Fibroblast of the conjunctiva (primary cell): ENCODE data around the gene CYP11A1.

ENCODE experiments used
- DNase-seq: peaks from one replicate; pipeline ENCODE4 v3.0.0-alpha.2; 2010; ENCODE audit warnings: low read depth

CYP11A1 gene

GRCh38 chr15:74347757-74348250 lies 19.6 kb downstream of the CYP11A1 start:
- DNase-seq = no peak

GRCh38 chr15:74345051-74345450 lies 22.4 kb downstream of the CYP11A1 start:
- no peak for DNase-seq

GRCh38 chr15:74343797-74344127 lies 23.7 kb downstream of the CYP11A1 start:
- DNase-seq = no peak

DNA sequence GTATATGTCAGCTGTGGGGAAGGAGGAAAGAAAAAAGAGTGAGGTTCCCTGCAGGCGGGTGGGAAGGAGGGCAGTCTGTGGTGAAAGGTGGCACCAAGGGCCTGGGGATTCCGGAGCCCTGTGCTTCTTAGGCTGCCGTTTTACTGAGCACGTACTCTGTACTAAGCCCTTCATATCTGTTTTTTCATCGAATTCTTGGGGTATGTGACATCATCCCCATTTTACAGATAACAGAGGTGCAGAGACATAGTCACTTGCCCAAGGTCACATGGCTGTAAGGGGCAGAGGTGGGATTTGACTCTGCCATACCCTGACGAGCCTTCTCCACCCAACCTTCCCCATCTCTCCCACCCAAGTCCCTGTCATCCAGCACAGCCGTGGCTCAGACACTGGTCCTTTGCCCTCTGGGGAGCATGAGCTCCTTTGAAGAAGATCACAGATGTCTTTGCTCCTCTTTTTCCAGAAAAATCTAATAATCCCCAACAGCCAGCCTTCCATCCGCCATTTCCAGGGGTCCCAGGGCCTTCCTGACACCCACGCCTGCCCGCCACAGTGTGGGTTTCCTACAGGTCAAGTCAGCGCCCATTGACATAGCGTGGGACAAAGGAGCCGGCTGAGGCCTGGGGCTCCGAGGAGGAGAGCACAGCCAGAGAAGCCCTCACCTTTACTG lies 24.2 kb downstream of the CYP11A1 start:
- no peak for DNase-seq

GRCh38 chr15:74340150-74340549 lies 27.3 kb downstream of the CYP11A1 start:
- no peak for DNase-seq

DNA sequence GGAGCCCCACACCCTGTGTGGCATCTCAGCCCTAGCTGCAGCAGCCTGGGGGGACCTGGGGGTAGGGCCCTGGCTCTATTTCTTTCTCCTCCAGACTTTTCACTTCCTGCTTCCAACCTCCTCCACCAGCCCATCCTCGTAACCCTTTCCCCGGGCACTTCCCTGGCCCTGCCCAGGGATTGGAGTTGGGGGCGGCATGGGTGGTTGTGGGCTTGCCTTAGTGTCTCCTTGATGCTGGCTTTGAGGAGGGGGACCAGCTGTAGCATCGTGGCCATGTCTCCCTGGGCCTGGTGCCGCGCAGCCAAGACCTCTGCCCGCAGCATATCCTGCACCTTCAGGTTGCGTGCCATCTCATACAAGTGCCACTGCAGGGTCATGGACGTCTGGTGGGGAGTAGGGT lies 28.1 kb downstream of the CYP11A1 start:
- DNase-seq = no peak

DNA sequence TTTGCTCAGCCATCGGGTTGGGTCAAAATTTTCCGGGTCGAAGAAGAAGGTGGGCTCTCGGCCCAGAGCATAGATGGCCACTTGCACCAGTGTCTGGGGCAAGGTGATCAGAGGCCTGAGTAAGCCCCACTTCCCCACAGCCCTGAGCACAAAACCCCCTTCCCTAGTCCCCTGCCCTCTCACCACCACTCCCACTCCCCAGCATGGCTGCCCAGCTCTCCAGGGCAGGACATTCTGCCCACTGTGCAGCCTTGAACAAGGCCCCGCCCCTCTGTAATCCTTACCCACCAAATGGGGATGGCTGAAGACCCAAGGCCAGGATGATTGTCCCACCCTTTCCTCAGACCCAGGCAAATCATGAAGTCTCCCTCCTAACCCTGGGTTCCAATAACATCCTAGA lies 28.8 kb downstream of the CYP11A1 start:
- no peak for DNase-seq

- no peak for DNase-seq
These were observed 29.7 kb downstream of the CYP11A1 start for GRCh38 chr15:74337607-74338211.

DNA sequence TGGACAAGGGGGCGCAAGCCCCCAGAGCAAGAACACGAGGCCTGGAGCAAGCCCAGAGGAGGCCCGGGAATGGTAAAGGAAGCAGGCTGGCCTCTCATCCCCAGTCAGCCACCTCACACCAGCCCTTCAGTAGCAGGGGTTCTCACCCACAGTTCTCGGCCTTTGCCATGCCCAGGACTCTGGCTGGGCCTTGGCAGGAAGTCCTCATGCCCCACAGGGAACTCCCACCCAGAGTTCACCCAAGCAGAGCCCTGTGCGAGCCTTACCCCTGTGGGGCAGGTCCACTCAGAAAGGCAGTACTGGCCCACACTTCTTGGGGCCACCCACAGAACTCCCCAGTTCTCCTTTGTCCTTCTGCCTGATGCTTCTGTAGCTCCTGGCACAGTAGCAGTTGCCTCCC lies 30.3 kb downstream of the CYP11A1 start:
- DNase-seq = no peak

GRCh38 chr15:74336061-74337005 lies 31.1 kb downstream of the CYP11A1 start:
- DNase-seq = no peak

DNA sequence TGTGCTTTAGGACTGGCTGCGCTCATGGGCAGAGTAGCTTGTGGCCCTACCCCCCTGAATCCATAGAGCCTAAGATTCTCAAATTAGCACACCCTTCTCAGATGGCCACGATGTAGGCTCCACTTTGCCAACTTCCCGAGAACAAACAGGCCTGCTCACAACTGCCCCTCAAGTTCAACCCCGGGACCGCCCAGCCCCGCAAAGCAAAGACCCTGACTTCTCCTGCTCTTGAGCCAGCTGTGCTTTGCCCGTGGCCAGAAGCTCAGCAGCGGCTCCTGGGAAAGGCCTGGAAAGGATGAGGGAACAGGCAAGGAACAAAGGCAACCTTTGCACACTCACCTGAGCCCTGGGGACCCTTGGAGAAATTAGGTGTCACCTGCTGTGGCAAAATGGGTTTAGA lies 32.0 kb downstream of the CYP11A1 start:
- no peak for DNase-seq

GRCh38 chr15:74334127-74334526 lies 33.3 kb downstream of the CYP11A1 start:
- no peak for DNase-seq

- DNase-seq = no peak
These were observed 33.8 kb downstream of the CYP11A1 start for GRCh38 chr15:74333662-74334061.

DNA sequence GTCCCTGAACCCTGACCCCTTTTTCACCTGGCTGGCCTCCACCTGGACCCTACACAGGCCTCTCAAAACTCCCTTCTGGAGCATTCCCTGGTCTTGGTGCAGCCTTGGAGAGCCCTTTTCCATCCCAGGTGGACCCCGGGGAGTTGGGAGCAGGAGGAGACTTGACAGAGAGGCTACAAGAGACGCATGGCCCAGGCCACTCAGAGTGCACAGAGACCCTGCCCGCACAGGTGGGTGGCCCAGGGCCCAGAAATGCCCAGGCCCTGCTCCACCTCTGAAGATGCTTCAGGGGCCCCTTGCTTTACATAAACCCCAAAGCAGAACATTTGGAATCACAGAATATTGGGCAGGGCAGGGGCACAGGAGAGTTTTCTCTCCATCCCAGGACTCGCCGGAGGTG lies 34.4 kb downstream of the CYP11A1 start:
- no peak for DNase-seq

GRCh38 chr15:74332611-74333010 lies 34.8 kb downstream of the CYP11A1 start:
- no peak for DNase-seq

GRCh38 chr15:74332011-74332410 lies 35.4 kb downstream of the CYP11A1 start:
- DNase-seq = no peak

DNA sequence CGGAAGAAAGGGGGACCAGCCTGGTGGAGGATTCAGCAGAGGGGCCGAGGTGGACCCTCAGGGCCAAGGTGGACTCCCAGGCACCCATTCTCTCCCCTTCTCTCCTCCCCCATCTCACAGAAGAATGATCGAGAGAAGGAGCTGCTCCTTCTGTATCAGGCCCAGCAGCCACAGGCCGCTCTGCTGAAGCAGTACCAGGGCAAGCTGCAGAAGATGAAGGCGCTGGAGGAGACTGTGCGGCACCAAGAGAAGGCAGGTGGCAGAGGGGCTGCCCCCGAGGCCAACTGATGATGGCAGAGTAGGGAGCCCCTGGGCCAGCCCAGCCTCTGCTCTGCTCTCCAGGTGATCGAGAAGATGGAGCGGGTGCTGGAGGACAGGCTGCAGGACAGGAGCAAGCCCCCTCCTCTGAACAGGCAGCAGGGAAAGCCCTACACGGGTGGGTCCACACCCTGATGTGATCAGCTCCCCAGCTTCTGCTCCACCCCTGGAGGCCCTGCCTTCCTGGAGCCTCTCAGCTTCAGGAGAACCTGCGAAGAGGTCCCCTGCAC lies 36.5 kb downstream of the CYP11A1 start:
- no peak for DNase-seq

DNA sequence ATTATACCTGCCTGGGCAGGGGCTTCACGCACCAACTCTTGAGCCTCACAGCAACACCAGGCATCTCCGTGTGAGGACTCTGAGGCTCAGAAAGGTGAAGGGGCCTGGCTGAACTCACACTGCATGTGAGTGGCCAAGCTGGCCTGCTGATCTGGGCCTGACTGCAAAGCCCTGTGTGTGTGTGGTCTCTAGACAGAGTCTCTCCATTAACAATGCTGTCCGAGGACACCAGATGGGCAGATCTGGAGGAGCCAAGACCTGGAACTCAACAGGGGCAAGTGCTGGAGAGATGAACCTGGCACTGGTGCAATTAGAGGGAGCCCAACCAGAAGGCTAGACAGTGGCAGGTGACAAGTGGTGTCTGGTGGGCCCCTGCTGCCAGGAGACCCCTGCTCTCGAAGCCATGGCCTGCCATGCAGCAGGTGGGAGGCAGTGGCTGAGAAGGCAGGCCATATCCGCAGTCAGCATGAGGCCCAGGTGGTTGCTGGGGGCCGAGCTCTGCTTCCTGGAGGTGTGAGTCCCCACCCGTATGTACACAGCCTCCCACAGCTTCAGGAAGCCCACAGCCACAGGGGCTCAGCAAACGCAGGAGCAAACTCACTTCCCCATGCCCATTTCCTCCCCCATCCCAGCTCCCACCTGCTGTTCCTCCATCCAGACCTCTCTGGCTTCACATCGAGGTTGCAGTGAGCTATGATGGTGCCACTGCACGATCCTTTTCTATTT lies 39.0 kb downstream of the CYP11A1 start:
- DNase-seq = no peak

- no peak for DNase-seq
These were observed 39.7 kb downstream of the CYP11A1 start for GRCh38 chr15:74327756-74328155.

GRCh38 chr15:74326746-74327145 lies 40.7 kb downstream of the CYP11A1 start:
- no peak for DNase-seq

- DNase-seq = no peak
These were observed 42.7 kb downstream of the CYP11A1 start for GRCh38 chr15:74324714-74325113.
